ENCODE measurements around the gene MON2. TPM values are rescaled to one million over a fixed set of nuclear protein-coding genes. Genes with fewer than 3 reads are reported as not detected.
A peak's percentile ranks its signal among the peaks of the same experiment; 100 is the strongest.

The MON2 gene
- total RNA-seq, 4 donors from 2014 or later: 41.2 to 222 (median 70.0) TPM

DNA sequence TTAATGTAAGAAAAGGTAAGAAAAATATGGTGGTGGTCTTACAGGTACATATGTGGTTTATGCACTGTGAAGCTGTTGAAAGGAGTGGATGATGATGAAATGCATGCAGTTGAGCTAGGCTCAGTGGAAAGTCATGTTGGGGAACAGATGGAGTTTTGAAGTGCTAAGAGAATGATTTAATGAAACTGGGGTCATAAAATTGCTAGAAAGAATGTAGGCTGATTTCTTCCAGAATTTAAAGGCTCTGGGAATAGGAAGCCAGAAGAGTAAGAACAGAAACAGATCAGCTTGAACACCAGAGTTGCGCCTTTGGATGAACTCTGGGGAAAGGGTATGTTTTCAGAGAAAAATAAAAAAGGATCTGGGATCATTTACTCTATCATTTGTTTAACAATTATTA lies 146.5 kb downstream of the MON2 start:
- Histone ChIP-seq H3K27ac (peak overlapping the region in 1 of 2 donors; percentile 54), H3K9me3 (no peaks in the 10 kb centered on the region), H3K4me1 (no peaks in the 10 kb centered on the region), H3K4me3 (no peak overlapping the region), H3K27me3 (no peaks in the 10 kb centered on the region), H3K36me3 (no peaks in the 10 kb centered on the region)
- intact Hi-C loops (cut with DNase I; ENCODE audit: low total_unique reads): no loop called here
- DNase-seq: no peak
- TF ChIP-seq POLR2A (IDR thresholded peaks at IDR 0.05): no peak
- TF ChIP-seq, protein P1, sequence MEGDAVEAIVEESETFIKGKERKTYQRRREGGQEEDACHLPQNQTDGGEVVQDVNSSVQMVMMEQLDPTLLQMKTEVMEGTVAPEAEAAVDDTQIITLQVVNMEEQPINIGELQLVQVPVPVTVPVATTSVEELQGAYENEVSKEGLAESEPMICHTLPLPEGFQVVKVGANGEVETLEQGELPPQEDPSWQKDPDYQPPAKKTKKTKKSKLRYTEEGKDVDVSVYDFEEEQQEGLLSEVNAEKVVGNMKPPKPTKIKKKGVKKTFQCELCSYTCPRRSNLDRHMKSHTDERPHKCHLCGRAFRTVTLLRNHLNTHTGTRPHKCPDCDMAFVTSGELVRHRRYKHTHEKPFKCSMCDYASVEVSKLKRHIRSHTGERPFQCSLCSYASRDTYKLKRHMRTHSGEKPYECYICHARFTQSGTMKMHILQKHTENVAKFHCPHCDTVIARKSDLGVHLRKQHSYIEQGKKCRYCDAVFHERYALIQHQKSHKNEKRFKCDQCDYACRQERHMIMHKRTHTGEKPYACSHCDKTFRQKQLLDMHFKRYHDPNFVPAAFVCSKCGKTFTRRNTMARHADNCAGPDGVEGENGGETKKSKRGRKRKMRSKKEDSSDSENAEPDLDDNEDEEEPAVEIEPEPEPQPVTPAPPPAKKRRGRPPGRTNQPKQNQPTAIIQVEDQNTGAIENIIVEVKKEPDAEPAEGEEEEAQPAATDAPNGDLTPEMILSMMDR (IDR thresholded peaks at IDR 0.05): no peak

DNA sequence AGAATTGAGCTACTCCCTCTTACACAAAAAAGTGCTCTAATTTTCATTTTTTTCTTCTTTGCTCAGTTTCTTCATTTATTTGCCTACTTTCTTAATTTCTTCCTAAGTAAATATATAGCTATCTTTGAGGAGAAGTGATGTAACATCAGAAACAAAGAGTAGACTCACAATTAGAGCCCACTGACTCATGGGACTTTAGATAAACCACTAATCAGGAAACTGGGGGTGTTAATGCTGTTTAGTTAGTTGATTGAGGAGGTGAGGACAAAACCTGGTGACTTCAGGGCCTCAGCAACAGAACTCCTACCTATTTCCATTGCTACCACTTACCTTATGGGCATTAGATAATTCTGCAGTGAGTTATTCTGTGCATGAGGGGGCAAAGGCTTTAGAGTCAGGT lies 151.7 kb downstream of the MON2 start:
- TF ChIP-seq POLR2A (IDR thresholded peaks at IDR 0.05): no peak
- TF ChIP-seq, protein P1 (IDR thresholded peaks at IDR 0.05): no peak
- intact Hi-C loops (cut with DNase I; ENCODE audit: low total_unique reads): no loop called here
- Histone ChIP-seq H3K27me3 (no peaks in the 10 kb centered on the region), H3K27ac (no peak overlapping the region), H3K4me1 (no peaks in the 10 kb centered on the region), H3K9me3 (no peaks in the 10 kb centered on the region), H3K4me3 (no peak overlapping the region), H3K36me3 (no peaks in the 10 kb centered on the region)
- DNase-seq: no peak

DNA sequence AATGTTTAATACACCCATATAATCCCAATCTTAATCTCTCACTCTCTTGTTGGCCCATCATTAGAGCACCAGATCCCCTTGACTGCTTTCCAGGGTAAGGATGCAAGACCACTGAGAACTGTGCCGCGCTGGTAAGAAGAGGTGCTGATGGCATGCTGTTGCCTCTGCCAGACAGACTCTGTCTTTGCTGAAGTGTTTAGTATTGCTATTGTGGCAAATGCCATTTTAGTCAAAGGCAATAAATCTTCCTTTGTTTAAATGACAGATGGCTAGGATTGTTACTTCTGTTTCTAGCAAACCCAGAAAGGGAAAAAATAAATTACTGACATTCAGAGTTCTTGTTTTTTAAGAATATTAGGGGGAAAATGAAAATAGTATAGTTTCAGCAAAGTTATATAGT lies 152.3 kb downstream of the MON2 start:
- intact Hi-C loops (cut with DNase I; ENCODE audit: low total_unique reads): no loop called here
- no peaks in the 10 kb centered on the region for H3K4me1 ChIP-seq
- no peaks in the 10 kb centered on the region for H3K27me3 ChIP-seq
- H3K9me3 ChIP-seq: no peaks in the 10 kb centered on the region
- H3K36me3 ChIP-seq: no peaks in the 10 kb centered on the region
- no peak overlapping the region for H3K4me3 ChIP-seq
- TF ChIP-seq, protein P1 (IDR thresholded peaks at IDR 0.05): no peak
- no peak for TF ChIP-seq POLR2A (IDR thresholded peaks at IDR 0.05)
- no peak for DNase-seq
- no peak overlapping the region for H3K27ac ChIP-seq

DNA sequence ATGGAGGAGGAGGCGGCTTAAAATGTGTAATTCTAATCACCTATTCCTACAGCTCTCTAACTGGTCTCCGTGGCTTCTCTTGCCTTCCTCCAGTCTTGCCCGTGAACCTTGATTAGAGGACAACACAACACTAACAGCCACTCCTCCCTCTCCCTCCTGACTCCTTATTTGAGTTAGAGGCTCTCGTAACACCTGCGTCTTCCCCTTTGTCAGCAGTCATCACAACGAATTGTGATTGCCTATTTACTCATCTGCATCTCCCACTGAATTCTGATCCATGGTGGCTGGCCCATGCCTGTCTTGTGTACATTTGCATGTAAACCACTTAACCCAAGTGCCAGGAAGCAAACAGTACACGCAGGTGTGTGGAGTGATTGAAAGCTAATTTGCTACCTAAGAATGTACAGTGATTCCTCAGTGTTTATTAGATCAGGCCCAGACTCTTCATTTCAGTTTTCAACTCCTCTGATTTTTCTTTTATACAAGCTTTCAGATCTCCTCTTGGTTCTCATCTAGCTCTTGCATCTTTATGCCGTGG lies 154.5 kb downstream of the MON2 start:
- Histone ChIP-seq H3K27me3 (no peaks in the 10 kb centered on the region), H3K4me1 (no peaks in the 10 kb centered on the region), H3K36me3 (no peaks in the 10 kb centered on the region), H3K4me3 (no peak overlapping the region), H3K27ac (no peak overlapping the region), H3K9me3 (no peaks in the 10 kb centered on the region)
- no peak for TF ChIP-seq POLR2A (IDR thresholded peaks at IDR 0.05)
- no peak for DNase-seq
- intact Hi-C loops (cut with DNase I; ENCODE audit: low total_unique reads): no loop called here

DNA sequence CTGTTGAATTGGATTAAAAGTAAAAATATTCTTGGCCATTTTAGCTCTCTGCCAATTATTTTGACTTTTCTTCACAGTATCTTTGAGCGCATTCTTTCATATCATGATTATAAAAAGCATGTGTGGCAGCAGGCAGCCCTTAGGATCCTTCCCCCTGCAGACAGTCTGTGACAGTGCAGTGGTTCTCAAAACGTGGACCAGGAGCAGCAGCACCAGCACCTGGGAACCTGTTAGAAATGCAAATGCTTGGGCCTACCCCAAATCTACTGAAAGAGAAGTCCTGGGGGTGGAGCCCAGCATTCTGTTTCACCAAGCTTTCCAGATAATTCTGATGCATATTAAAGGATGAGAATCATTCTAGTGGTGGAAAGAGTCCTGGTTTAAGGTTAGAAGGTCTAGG lies 155.6 kb downstream of the MON2 start:
- H3K4me3 ChIP-seq: no peak overlapping the region
- no peaks in the 10 kb centered on the region for H3K27me3 ChIP-seq
- no peaks in the 10 kb centered on the region for H3K9me3 ChIP-seq
- no peak for DNase-seq
- H3K4me1 ChIP-seq: no peaks in the 10 kb centered on the region
- TF ChIP-seq, protein P1 (IDR thresholded peaks at IDR 0.05): no peak
- TF ChIP-seq POLR2A (IDR thresholded peaks at IDR 0.05): no peak
- no peaks in the 10 kb centered on the region for H3K36me3 ChIP-seq
- intact Hi-C loops (cut with DNase I; ENCODE audit: low total_unique reads): no loop called here
- H3K27ac ChIP-seq: no peak overlapping the region

DNA sequence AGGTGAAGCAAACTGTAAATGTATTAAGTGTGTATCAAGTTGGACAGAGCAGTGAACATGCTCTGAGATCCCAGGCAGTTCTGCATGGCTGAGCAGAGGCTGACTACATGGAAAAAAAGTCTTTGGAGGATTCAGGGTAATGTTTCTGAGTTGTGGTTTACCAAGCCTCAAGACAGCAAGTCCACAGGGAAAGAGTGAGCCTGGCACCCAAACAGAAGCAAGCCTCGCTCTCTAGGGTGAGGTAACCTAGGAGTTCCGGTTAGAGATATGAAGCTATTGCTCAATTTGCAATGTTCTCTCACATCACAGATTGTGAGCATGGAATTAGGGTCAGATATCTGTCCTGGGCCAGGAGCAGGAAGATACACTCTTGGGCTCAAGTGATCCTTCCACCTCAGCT lies 158.6 kb downstream of the MON2 start:
- Histone ChIP-seq H3K27me3 (no peaks in the 10 kb centered on the region), H3K4me3 (no peak overlapping the region), H3K9me3 (no peaks in the 10 kb centered on the region), H3K36me3 (no peaks in the 10 kb centered on the region), H3K4me1 (no peaks in the 10 kb centered on the region), H3K27ac (no peak overlapping the region)
- DNase-seq: no peak
- intact Hi-C loops (cut with DNase I; ENCODE audit: low total_unique reads): no loop called here
- TF ChIP-seq, protein P1 (IDR thresholded peaks at IDR 0.05): no peak
- no peak for TF ChIP-seq POLR2A (IDR thresholded peaks at IDR 0.05)

Measured in uterus (tissue), 4 donors.